Neural cell (in vitro differentiated cells): ENCODE data around the gene DENND5B.

ENCODE experiments used
- EP300 ChIP-seq: fragments of 450-650 bp; conservative IDR thresholded peaks from 2 replicates; pipeline ENCODE4 v1.6.1; 2014; ENCODE audit warnings: antibody characterized with exemption, mild to moderate bottlenecking, moderate library complexity; ENCODE audit not compliant: poor library complexity, severe bottlenecking
- MXI1 ChIP-seq: fragments of 450-650 bp; conservative IDR thresholded peaks from 2 replicates; pipeline ENCODE4 v1.6.1; 2014; ENCODE audit warnings: antibody characterized with exemption, mild to moderate bottlenecking; ENCODE audit not compliant: poor library complexity, severe bottlenecking
- POLR2AphosphoS5 ChIP-seq: IDR thresholded peaks from 2 replicates; pipeline ENCODE4 v1.6.1; 2012
- TAF1 ChIP-seq: IDR thresholded peaks from 2 replicates; pipeline ENCODE4 v1.6.1; 2012; ENCODE audit warnings: low read depth
- TF ChIP-seq, protein P1 (sequence below): fragments of 450-650 bp; IDR thresholded peaks from 2 replicates; pipeline ENCODE4 v1.5.1; 2014; ENCODE audit warnings: antibody characterized with exemption, mild to moderate bottlenecking, moderate library complexity; ENCODE audit not compliant: poor library complexity, severe bottlenecking
- TF ChIP-seq, protein P2 (sequence below): IDR thresholded peaks from 2 replicates; pipeline ENCODE4 v1.6.1; 2012; ENCODE audit warnings: borderline replicate concordance

DNA sequence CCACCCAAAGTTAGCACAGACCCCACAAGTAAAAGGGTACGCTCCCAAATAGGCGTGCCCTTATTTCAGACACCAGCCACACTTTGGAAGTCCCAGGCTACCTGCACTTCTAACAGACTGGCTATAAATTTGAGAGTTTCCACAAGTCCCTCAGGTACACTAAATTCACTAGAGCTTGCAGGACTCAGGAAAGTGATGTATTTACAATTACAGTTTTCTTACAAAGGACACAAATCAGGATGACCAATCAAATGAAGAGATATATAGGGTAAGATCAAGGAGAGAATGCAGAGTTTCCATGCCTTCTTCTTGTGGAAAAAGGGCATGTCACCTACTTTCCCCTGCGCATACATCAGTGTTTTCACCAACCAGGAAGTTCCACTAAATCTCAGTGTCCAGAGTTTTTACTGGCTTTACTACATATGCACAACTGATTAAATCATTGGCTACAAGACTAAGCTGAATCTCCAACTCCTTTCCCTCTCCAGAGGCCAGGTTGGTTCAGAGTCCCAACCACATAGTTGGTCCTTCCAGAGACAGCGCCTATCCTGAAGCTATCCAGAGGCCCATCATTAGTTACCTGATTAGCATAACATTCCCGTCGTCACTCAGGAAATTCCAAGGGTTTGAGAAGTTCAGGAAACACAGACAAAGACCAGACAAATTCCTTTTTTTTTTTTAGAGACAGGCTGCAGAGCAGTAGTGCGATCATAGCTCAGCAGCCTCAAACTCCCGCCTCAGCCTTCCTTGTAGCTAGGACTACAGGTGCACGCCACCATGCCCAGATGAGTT is 84.2 kb downstream of the DENND5B start:
- TF ChIP-seq, protein P1, sequence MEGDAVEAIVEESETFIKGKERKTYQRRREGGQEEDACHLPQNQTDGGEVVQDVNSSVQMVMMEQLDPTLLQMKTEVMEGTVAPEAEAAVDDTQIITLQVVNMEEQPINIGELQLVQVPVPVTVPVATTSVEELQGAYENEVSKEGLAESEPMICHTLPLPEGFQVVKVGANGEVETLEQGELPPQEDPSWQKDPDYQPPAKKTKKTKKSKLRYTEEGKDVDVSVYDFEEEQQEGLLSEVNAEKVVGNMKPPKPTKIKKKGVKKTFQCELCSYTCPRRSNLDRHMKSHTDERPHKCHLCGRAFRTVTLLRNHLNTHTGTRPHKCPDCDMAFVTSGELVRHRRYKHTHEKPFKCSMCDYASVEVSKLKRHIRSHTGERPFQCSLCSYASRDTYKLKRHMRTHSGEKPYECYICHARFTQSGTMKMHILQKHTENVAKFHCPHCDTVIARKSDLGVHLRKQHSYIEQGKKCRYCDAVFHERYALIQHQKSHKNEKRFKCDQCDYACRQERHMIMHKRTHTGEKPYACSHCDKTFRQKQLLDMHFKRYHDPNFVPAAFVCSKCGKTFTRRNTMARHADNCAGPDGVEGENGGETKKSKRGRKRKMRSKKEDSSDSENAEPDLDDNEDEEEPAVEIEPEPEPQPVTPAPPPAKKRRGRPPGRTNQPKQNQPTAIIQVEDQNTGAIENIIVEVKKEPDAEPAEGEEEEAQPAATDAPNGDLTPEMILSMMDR, result no peak
- TF ChIP-seq POLR2AphosphoS5, result no peak
- no peak for TF ChIP-seq TAF1
- TF ChIP-seq MXI1, result no peak
- TF ChIP-seq EP300, result no peak
- TF ChIP-seq, protein P2, sequence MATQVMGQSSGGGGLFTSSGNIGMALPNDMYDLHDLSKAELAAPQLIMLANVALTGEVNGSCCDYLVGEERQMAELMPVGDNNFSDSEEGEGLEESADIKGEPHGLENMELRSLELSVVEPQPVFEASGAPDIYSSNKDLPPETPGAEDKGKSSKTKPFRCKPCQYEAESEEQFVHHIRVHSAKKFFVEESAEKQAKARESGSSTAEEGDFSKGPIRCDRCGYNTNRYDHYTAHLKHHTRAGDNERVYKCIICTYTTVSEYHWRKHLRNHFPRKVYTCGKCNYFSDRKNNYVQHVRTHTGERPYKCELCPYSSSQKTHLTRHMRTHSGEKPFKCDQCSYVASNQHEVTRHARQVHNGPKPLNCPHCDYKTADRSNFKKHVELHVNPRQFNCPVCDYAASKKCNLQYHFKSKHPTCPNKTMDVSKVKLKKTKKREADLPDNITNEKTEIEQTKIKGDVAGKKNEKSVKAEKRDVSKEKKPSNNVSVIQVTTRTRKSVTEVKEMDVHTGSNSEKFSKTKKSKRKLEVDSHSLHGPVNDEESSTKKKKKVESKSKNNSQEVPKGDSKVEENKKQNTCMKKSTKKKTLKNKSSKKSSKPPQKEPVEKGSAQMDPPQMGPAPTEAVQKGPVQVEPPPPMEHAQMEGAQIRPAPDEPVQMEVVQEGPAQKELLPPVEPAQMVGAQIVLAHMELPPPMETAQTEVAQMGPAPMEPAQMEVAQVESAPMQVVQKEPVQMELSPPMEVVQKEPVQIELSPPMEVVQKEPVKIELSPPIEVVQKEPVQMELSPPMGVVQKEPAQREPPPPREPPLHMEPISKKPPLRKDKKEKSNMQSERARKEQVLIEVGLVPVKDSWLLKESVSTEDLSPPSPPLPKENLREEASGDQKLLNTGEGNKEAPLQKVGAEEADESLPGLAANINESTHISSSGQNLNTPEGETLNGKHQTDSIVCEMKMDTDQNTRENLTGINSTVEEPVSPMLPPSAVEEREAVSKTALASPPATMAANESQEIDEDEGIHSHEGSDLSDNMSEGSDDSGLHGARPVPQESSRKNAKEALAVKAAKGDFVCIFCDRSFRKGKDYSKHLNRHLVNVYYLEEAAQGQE, result no peak
